ENCODE measurements around the gene ZSWIM1.

ZSWIM1 gene

DNA sequence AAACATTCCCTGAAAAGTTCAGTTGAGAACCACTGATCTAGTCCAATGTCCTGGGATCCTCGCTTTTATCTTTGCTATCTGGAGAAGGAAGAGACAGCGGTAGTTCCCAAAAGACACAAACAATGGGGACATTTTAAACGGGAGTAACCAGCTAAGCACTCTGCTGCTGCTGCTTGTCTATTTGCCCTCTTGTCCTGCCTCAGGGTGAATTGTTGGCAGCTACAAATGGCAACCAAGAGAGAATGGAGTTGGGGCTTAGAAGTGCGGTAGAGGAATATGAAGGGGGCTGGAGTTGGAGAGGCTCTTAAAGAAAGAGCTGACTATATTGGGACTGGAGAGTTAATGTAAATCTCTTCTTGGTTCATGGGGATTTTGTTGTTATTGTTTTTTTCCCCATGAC is 6.5 kb upstream of the ZSWIM1 start:
- TF ChIP-seq ELF4 (IDR thresholded peaks at IDR 0.05) (no peak), NFRKB (IDR thresholded peaks at IDR 0.05) (no peak), HDGF (IDR thresholded peaks at IDR 0.05; ENCODE audit: borderline replicate concordance) (no peak), FOXM1 (IDR thresholded peaks at IDR 0.05; ENCODE audit: borderline replicate concordance) (no peak), FOXK2 (IDR thresholded peaks at IDR 0.05) (no peak), TARDBP (IDR thresholded peaks at IDR 0.05) (no peak), FOXA1 (IDR thresholded peaks at IDR 0.05) (no peak), CTBP1 (IDR thresholded peaks at IDR 0.05; ENCODE audit: borderline replicate concordance) (no peak), ARNT (IDR thresholded peaks at IDR 0.05) (no peak), L3MBTL2 (conservative IDR thresholded peaks at IDR 0.05) (no peak), SP1 (IDR thresholded peaks at IDR 0.05) (no peak), ZNF384 (IDR thresholded peaks at IDR 0.05) (no peak), SUZ12 (IDR thresholded peaks at IDR 0.05) (no peak), BHLHE40 (IDR thresholded peaks at IDR 0.05; ENCODE audit: borderline replicate concordance) (no peak), LEF1 (IDR thresholded peaks at IDR 0.05; ENCODE audit: borderline replicate concordance) (no peak)
- TF ChIP-seq, protein P1, sequence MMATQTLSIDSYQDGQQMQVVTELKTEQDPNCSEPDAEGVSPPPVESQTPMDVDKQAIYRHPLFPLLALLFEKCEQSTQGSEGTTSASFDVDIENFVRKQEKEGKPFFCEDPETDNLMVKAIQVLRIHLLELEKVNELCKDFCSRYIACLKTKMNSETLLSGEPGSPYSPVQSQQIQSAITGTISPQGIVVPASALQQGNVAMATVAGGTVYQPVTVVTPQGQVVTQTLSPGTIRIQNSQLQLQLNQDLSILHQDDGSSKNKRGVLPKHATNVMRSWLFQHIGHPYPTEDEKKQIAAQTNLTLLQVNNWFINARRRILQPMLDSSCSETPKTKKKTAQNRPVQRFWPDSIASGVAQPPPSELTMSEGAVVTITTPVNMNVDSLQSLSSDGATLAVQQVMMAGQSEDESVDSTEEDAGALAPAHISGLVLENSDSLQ (IDR thresholded peaks at IDR 0.05) = no peak
- CTCF ChIA-PET = no interaction called here
- POLR2A ChIA-PET = no interaction called here
- DNase-seq (ENCODE audit: extremely low spot score) = no peak

DNA sequence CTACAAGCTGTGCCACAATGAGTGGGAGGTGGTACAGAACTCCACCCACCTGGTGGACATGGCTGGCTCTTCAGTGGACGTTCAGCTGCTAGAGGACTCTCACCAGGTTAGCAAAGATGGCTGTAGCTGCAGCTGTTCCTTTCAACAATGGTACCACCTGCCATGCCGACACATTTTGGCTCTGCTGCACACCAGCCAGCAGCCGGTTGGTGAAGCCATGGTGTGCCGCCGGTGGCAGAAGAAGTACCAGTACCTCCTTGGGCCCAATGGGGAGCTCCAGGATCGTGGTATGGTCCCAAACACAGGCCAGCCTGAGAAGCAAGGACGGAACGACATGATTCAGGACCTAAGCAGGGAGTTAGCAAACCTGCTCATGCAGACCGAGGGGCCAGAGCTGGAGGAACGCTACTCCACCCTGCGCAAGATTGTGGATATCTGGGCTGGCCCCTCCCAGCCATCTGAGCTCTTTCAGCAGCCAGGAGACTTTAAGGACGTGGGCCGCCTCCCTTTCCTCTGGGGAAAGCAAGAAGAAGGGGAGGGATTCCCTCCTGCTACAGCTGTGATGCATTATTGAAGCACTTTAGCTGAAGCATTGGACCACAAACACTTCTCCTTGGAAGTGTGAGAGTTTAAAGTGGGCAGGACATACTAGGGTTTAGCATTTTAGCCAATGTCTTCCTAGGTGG is 2.8 kb upstream of the ZSWIM1 start:
- ChIA-PET POLR2A (interaction anchor here (1.2 kb wide), 1 partner anchor 45 kb away, joined by 4 read pairs; the partner anchor contains the start of gene SNX21), CTCF (no interaction called here)
- TF ChIP-seq HDGF (IDR thresholded peaks at IDR 0.05; ENCODE audit: borderline replicate concordance) (no peak), ARNT (IDR thresholded peaks at IDR 0.05) (no peak), LEF1 (IDR thresholded peaks at IDR 0.05; ENCODE audit: borderline replicate concordance) (no peak), SP1 (IDR thresholded peaks at IDR 0.05) (no peak), FOXM1 (IDR thresholded peaks at IDR 0.05; ENCODE audit: borderline replicate concordance) (no peak), BHLHE40 (IDR thresholded peaks at IDR 0.05; ENCODE audit: borderline replicate concordance) (no peak), FOXK2 (IDR thresholded peaks at IDR 0.05) (no peak), L3MBTL2 (conservative IDR thresholded peaks at IDR 0.05) (no peak), CTBP1 (IDR thresholded peaks at IDR 0.05; ENCODE audit: borderline replicate concordance) (no peak), SUZ12 (IDR thresholded peaks at IDR 0.05) (no peak), ELF4 (IDR thresholded peaks at IDR 0.05) (no peak)
- TF ChIP-seq, protein P1 (IDR thresholded peaks at IDR 0.05) = no peak
- DNase-seq (ENCODE audit: extremely low spot score) = no peak

DNA sequence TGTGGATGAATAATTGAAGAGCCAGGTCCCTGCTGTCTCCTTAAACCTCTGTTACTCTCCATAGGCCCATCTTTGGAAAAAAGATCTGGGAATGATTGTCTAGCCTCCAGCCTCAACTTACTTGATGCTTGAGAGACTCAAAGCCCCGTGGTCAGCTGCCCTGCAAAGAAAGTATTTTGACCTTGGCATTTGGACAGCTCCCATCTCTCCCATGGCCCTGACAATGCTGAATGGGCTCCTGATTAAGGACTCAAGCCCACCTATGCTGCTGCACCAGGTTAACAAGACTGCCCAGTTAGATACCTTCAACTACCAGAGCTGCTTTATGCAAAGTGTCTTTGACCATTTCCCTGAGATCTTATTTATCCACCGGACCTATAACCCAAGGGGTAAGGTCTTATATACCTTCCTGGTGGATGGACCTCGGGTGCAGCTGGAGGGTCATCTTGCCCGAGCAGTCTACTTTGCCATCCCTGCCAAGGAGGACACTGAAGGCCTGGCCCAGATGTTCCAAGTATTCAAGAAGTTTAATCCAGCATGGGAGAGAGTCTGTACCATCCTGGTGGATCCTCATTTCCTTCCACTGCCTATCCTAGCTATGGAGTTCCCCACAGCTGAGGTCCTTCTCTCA is 1.6 kb downstream of the ZSWIM1 start:
- POLR2A ChIA-PET = interaction anchor here (1.0 to 3.2 kb wide), 6 partner anchors 9 to 91 kb away, joined by 3 to 30 read pairs (median 6); partner anchors contain the start of genes CTSA, DNTTIP1, NEURL2 and WFDC3
- TF ChIP-seq ZNF384 (IDR thresholded peaks at IDR 0.05) = no peak
- TF ChIP-seq ARNT (IDR thresholded peaks at IDR 0.05) = no peak
- TF ChIP-seq CTBP1 (IDR thresholded peaks at IDR 0.05; ENCODE audit: borderline replicate concordance) = no peak
- no peak for TF ChIP-seq BHLHE40 (IDR thresholded peaks at IDR 0.05; ENCODE audit: borderline replicate concordance)
- no peak for TF ChIP-seq NFRKB (IDR thresholded peaks at IDR 0.05)
- TF ChIP-seq HDGF (IDR thresholded peaks at IDR 0.05; ENCODE audit: borderline replicate concordance) = no peak
- DNase-seq (ENCODE audit: extremely low spot score) = no peak
- CTCF ChIA-PET = interaction anchor here (1.1 kb wide), 1 partner anchor 11 kb away, joined by 3 read pairs; no protein-coding TSS in a partner anchor

DNA sequence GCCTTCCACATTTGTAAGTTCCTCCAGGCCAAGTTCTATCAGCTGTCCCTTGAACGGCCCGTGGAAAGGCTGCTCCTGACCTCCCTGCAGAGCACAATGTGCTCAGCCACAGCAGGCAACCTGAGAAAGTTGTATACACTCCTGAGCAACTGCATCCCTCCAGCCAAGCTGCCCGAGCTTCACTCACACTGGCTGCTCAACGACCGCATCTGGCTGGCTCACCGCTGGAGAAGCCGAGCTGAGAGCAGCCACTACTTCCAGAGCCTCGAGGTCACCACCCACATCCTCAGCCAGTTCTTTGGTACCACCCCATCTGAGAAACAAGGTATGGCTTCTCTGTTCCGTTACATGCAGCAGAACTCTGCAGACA is 2.1 kb downstream of the ZSWIM1 start:
- TF ChIP-seq FOXK2 (IDR thresholded peaks at IDR 0.05) (no peak), LEF1 (IDR thresholded peaks at IDR 0.05; ENCODE audit: borderline replicate concordance) (no peak), TARDBP (IDR thresholded peaks at IDR 0.05) (no peak), ELF4 (IDR thresholded peaks at IDR 0.05) (no peak), ZNF384 (IDR thresholded peaks at IDR 0.05) (no peak), SUZ12 (IDR thresholded peaks at IDR 0.05) (no peak)
- ChIA-PET POLR2A (interaction anchor here (1.1 to 3.2 kb wide), 5 partner anchors 8 to 52 kb away, joined by 3 to 30 read pairs (median 4); partner anchors contain the start of genes ACOT8, CTSA, NEURL2 and ZSWIM3), CTCF (interaction anchor here (1.1 kb wide), 1 partner anchor 10 kb away, joined by 3 read pairs; no protein-coding TSS in a partner anchor)
- no peak for DNase-seq (ENCODE audit: extremely low spot score)

DNA sequence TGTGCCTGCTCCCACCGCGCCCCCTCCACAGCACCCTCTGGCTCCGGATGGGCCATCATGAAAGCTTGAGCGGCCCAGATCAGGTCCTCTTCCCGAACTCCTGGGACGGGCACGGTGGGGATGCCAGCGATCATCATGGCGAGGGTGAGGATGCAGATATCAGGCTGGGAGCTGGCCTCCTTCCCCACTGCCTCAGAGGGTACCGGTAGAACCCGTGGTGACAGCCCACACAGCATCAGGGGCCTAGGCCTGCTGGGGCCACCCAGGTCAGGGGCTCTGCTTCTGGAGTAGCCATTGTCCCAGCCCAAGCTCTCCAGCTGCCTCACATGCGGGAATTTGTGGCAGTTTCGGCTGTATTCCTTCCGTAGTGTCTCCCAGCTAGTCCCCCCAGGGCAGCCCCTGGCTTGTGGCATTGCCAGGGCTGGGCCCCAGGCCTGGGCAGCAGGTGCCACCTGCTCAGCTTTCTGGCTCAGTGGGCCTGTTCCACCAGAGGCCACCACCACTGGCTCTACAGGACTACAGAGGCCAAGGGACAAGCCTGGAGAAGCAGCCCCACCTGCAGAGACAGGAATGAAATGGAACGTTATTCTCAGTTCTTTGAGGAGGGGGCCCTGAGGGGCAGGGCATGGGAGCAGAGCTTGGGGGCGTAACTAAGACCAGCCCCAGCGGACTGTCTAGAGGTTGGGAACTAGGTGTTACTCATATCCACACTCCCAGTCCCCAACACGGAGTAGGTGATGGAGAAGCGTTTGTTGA is 5.7 kb downstream of the ZSWIM1 start:
- ChIA-PET POLR2A (no interaction called here), CTCF (no interaction called here)
- no peak for DNase-seq (ENCODE audit: extremely low spot score)
- TF ChIP-seq SUZ12 (IDR thresholded peaks at IDR 0.05) (no peak), FOXK2 (IDR thresholded peaks at IDR 0.05) (no peak), CTBP1 (IDR thresholded peaks at IDR 0.05; ENCODE audit: borderline replicate concordance) (no peak), HDGF (IDR thresholded peaks at IDR 0.05; ENCODE audit: borderline replicate concordance) (no peak), BHLHE40 (IDR thresholded peaks at IDR 0.05; ENCODE audit: borderline replicate concordance) (no peak), ZNF384 (IDR thresholded peaks at IDR 0.05) (no peak), SP1 (IDR thresholded peaks at IDR 0.05) (no peak), TARDBP (IDR thresholded peaks at IDR 0.05) (no peak), ARNT (IDR thresholded peaks at IDR 0.05) (no peak), L3MBTL2 (conservative IDR thresholded peaks at IDR 0.05) (no peak)
- TF ChIP-seq, protein P1 (IDR thresholded peaks at IDR 0.05) = no peak
